Measurements from ENCODE around the gene UTS2B. TPM values are rescaled to one million over a fixed set of nuclear protein-coding genes. Genes with fewer than 3 reads are reported as not detected.
A peak's percentile ranks its signal among the peaks of the same experiment; 100 is the strongest.

Gene UTS2B
- total RNA-seq, 3 donors from 2014 or later, result 0.15 TPM; not detected in 2

- H3K27me3 ChIP-seq, result no peaks in the 10 kb centered on the region
- no peaks in the 10 kb centered on the region for H3K9me3 ChIP-seq
- TF ChIP-seq CTCF (IDR thresholded peaks at IDR 0.05) (no peak), POLR2AphosphoS5 (IDR thresholded peaks at IDR 0.05) (no peak), POLR2A (IDR thresholded peaks at IDR 0.05) (no peak)
- H3K27ac ChIP-seq, result no peak overlapping the region
- H3K4me3 ChIP-seq, result no peak overlapping the region
- no peak for DNase-seq (ENCODE audit: low spot score in 2 of 2)
- intact Hi-C loops (cut with DNase I; ENCODE audit: low total_unique reads), result no loop called here
- H3K4me1 ChIP-seq, result peaks cover 0 to 6% of the 10 kb centered on the region in 2 donors
- no peaks in the 10 kb centered on the region for H3K36me3 ChIP-seq
Observed at GRCh38 chr3:191352014-191352413, 21.7 kb upstream of the UTS2B start.

- intact Hi-C loops (cut with DNase I; ENCODE audit: low total_unique reads), result no loop called here
- H3K27me3 ChIP-seq, result no peaks in the 10 kb centered on the region
- peak overlapping the region in 1 of 2 donors; percentile 22 for H3K27ac ChIP-seq
- H3K4me1 ChIP-seq, result no peaks in the 10 kb centered on the region
- H3K9me3 ChIP-seq, result no peaks in the 10 kb centered on the region
- DNase-seq (ENCODE audit: low spot score in 2 of 2), result no peak
- H3K4me3 ChIP-seq, result no peak overlapping the region
- no peak for TF ChIP-seq POLR2A (IDR thresholded peaks at IDR 0.05)
- no peak for TF ChIP-seq POLR2AphosphoS5 (IDR thresholded peaks at IDR 0.05)
- no peak for TF ChIP-seq CTCF (IDR thresholded peaks at IDR 0.05)
- no peaks in the 10 kb centered on the region for H3K36me3 ChIP-seq
Observed at GRCh38 chr3:191350396-191351090, 20.2 kb upstream of the UTS2B start.

- H3K27ac ChIP-seq, result no peak overlapping the region
- H3K27me3 ChIP-seq, result no peaks in the 10 kb centered on the region
- intact Hi-C loops (cut with DNase I; ENCODE audit: low total_unique reads), result no loop called here
- H3K4me3 ChIP-seq, result no peak overlapping the region
- no peak for TF ChIP-seq POLR2A (IDR thresholded peaks at IDR 0.05)
- TF ChIP-seq POLR2AphosphoS5 (IDR thresholded peaks at IDR 0.05), result no peak
- TF ChIP-seq CTCF (IDR thresholded peaks at IDR 0.05), result no peak
- H3K9me3 ChIP-seq, result no peaks in the 10 kb centered on the region
- no peaks in the 10 kb centered on the region for H3K4me1 ChIP-seq
- H3K36me3 ChIP-seq, result no peaks in the 10 kb centered on the region
- DNase-seq (ENCODE audit: low spot score in 2 of 2), result no peak
Observed at GRCh38 chr3:191348098-191348497, 17.8 kb upstream of the UTS2B start.

- Histone ChIP-seq H3K27ac (no peak overlapping the region), H3K27me3 (no peaks in the 10 kb centered on the region), H3K4me3 (no peak overlapping the region), H3K4me1 (no peaks in the 10 kb centered on the region), H3K9me3 (no peaks in the 10 kb centered on the region), H3K36me3 (no peaks in the 10 kb centered on the region)
- no peak for TF ChIP-seq POLR2A (IDR thresholded peaks at IDR 0.05)
- TF ChIP-seq POLR2AphosphoS5 (IDR thresholded peaks at IDR 0.05), result no peak
- no peak for TF ChIP-seq CTCF (IDR thresholded peaks at IDR 0.05)
- DNase-seq (ENCODE audit: low spot score in 2 of 2), result no peak
- intact Hi-C loops (cut with DNase I; ENCODE audit: low total_unique reads), result no loop called here
Observed at GRCh38 chr3:191347228-191347627, 16.9 kb upstream of the UTS2B start.

- no peak for DNase-seq (ENCODE audit: low spot score in 2 of 2)
- Histone ChIP-seq H3K4me3 (no peak overlapping the region), H3K27ac (no peak overlapping the region), H3K27me3 (no peaks in the 10 kb centered on the region), H3K9me3 (no peaks in the 10 kb centered on the region), H3K36me3 (no peaks in the 10 kb centered on the region), H3K4me1 (no peaks in the 10 kb centered on the region)
- TF ChIP-seq CTCF (IDR thresholded peaks at IDR 0.05) (no peak), POLR2A (IDR thresholded peaks at IDR 0.05) (no peak), POLR2AphosphoS5 (IDR thresholded peaks at IDR 0.05) (no peak)
- intact Hi-C loops (cut with DNase I; ENCODE audit: low total_unique reads), result no loop called here
Observed at GRCh38 chr3:191345334-191345733, 15.0 kb upstream of the UTS2B start.
